Stimulated activated CD4-positive, alpha-beta T cell treated with anti-CD3 and anti-CD28 coated beads, TNF-alpha, amount 100 ng/mL, for 48 hours (primary cell): ENCODE results near the gene CA10.

ENCODE experiments used
- DNase-seq, 3 donors: peaks; one replicate each; pipeline ENCODE4 v3.0.0-alpha.2; 2020; ENCODE audit warnings: low read depth in 3 of 3

The CA10 gene

GRCh38 chr17:51873302-51873701 is 285.2 kb downstream of the CA10 start:
- no peak for DNase-seq

- peak in 1 of 3 donors; percentile 1 for DNase-seq
Measured at GRCh38 chr17:51869387-51869786, 289.1 kb downstream of the CA10 start.

GRCh38 chr17:51860954-51861561 is 297.5 kb downstream of the CA10 start:
- peak in 1 of 3 donors; percentile 15 for DNase-seq

GRCh38 chr17:51857052-51857597 is 301.4 kb downstream of the CA10 start:
- no peak for DNase-seq

- no peak for DNase-seq
Measured at GRCh38 chr17:51855806-51856205, 302.7 kb downstream of the CA10 start.

GRCh38 chr17:51853857-51854256 is 304.7 kb downstream of the CA10 start:
- DNase-seq = no peak

GRCh38 chr17:51852603-51853002 is 305.9 kb downstream of the CA10 start:
- no peak for DNase-seq

- DNase-seq = no peak
Measured at GRCh38 chr17:51850201-51850600, 308.3 kb downstream of the CA10 start.

GRCh38 chr17:51848451-51848850 is 310.1 kb downstream of the CA10 start:
- DNase-seq = no peak

- DNase-seq = no peak
Measured at GRCh38 chr17:51846566-51846965, 311.9 kb downstream of the CA10 start.

GRCh38 chr17:51845776-51846175 is 312.7 kb downstream of the CA10 start:
- no peak for DNase-seq

GRCh38 chr17:51842763-51843162 is 315.8 kb downstream of the CA10 start:
- no peak for DNase-seq

- DNase-seq = no peak
Measured at GRCh38 chr17:51841669-51842068, 316.8 kb downstream of the CA10 start.

- DNase-seq = no peak
Measured at GRCh38 chr17:51840688-51841087, 317.8 kb downstream of the CA10 start.

GRCh38 chr17:51833620-51834019 is 324.9 kb downstream of the CA10 start:
- no peak for DNase-seq

- DNase-seq = no peak
Measured at GRCh38 chr17:51833045-51833444, 325.5 kb downstream of the CA10 start.

- DNase-seq = no peak
Measured at GRCh38 chr17:51830886-51831285, 327.6 kb downstream of the CA10 start.

GRCh38 chr17:51830451-51830850 is 328.1 kb downstream of the CA10 start:
- DNase-seq = no peak

- DNase-seq = no peak
Measured at GRCh38 chr17:51828901-51829300, 329.6 kb downstream of the CA10 start.

- DNase-seq = no peak
Measured at GRCh38 chr17:51827140-51827539, 331.4 kb downstream of the CA10 start.

- DNase-seq = no peak
Measured at GRCh38 chr17:51820766-51821165, 337.7 kb downstream of the CA10 start.

GRCh38 chr17:51820252-51820651 is 338.3 kb downstream of the CA10 start:
- DNase-seq = no peak

- no peak for DNase-seq
Measured at GRCh38 chr17:51819341-51820219, 338.9 kb downstream of the CA10 start.
